Activated T-cell treated with anti-CD3 and anti-CD28 coated beads, Interleukin-2, amount 50 U/mL, for 4 hours (primary cell): ENCODE results near the gene CDK17. TPM values are rescaled to one million over a fixed set of nuclear protein-coding genes. Genes with fewer than 3 reads are reported as not detected.
"Not testable (repeated sequence)": the region's sequence is repeated elsewhere in the genome, so short reads cannot be mapped to it uniquely, and the experiment has no call there.

Source experiments
- ATAC-seq, 2 donors: fragments of 200-7000 bp; cut with Tn5 transposase; one replicate each; pipeline ENCODE4 v1.10.0; 2021
- DNase-seq: peaks from one replicate; pipeline ENCODE4 v3.0.0-alpha.2; 2020
- H3K27me3 Mint-ChIP-seq: one replicate; pipeline ENCODE4 v1.8.0; 2021; ENCODE audit warnings: low read depth, mixed read lengths
- H3K36me3 Mint-ChIP-seq: one replicate; pipeline ENCODE4 v1.8.0; 2022; ENCODE audit warnings: mixed read lengths; ENCODE audit not compliant: insufficient read depth
- H3K4me1 Mint-ChIP-seq: one replicate; pipeline ENCODE4 v1.8.0; 2021; ENCODE audit warnings: low read depth, mixed read lengths
- H3K4me3 Mint-ChIP-seq: one replicate; pipeline ENCODE4 v1.8.0; 2021; ENCODE audit warnings: mild to moderate bottlenecking, moderate library complexity, mixed read lengths
- H3K9me3 Mint-ChIP-seq: one replicate; pipeline ENCODE4 v1.8.0; 2021; ENCODE audit warnings: mixed read lengths
- total RNA-seq, 3 donors: library from RNA; stranded (reverse); gene quantifications; one replicate each; pipeline ENCODE4 v1.2.1, GENCODE V29; 2021

Gene CDK17
- total RNA-seq, 3 donors from 2014 or later: 29.9 to 37.4 (median 35.8) TPM

- H3K9me3 Mint-ChIP-seq, ATAC-seq, H3K4me3 Mint-ChIP-seq, H3K36me3 Mint-ChIP-seq, DNase-seq, H3K27me3 Mint-ChIP-seq: not testable (repeated sequence)
- H3K4me1 Mint-ChIP-seq: peaks cover 61% of the 10 kb centered on the region
Measured at GRCh38 chr12:96393229-96393628, 7.0 kb downstream of the CDK17 start.

DNA sequence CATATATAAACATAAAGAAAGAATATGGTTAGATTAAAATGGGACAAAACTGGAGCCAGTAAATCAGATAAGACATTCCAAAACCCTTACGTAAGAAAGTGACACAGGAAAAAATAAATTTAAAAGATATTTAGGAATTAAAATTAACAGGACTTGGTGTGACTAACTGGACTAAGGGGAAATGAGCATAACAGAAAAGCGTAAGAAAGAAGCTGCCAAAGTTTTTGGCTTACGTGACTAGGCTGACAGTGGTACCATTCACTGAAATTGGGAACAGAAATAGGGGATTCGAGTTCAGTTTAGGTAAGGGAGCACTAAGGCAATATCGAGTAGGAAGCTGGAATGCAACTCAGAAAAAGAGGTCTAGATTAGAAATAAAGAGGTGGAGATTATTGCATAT, 7.8 kb downstream of the CDK17 start:
- no peak for DNase-seq
- H3K36me3 Mint-ChIP-seq: peaks cover 6% of the 10 kb centered on the region
- H3K4me3 Mint-ChIP-seq: no peak overlapping the region
- no peaks in the 10 kb centered on the region for H3K27me3 Mint-ChIP-seq
- ATAC-seq: no peak
- peaks cover 57% of the 10 kb centered on the region for H3K4me1 Mint-ChIP-seq
- H3K9me3 Mint-ChIP-seq: no peaks in the 10 kb centered on the region

DNA sequence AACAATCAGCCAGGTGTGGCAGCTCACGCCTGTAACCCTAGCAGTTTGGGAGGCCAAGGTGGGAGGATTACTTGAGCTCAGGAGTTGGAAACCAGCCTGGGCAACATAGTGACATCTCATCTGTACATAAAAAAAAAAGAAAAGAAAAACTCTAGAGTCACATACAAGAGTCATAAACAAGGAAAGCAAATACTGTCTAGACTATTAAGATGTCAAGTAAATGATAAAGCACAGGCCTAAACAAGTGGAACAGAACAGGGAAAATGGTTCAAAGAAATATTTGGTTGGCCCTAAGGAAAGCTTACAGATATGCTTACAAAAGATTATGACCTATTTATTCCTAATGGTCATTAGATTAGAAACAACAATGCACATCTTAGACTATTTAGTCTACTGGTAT, 12.3 kb downstream of the CDK17 start:
- no peak for ATAC-seq
- peaks cover 3% of the 10 kb centered on the region for H3K9me3 Mint-ChIP-seq
- no peaks in the 10 kb centered on the region for H3K27me3 Mint-ChIP-seq
- H3K36me3 Mint-ChIP-seq: peaks cover 19% of the 10 kb centered on the region
- H3K4me3 Mint-ChIP-seq: no peak overlapping the region
- peaks cover 61% of the 10 kb centered on the region for H3K4me1 Mint-ChIP-seq
- DNase-seq: no peak

DNA sequence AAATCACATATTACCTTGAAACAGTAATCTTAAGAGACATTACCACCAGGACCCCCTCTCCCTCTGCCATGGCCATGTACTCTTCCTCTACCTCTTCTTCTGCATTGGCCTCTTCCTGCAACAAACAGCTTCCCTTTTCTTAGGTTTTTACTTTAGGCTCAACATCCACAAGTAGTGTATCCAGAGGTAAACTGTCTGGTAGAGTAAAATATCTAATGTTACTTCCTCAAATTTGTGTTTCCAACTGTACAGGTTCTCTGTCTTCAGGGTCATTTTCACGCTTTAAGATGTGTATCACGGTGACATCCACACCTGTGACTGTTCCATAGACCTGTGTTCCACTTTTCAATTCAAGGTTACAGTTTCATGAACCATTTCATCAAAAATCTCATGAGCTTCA, 13.4 kb downstream of the CDK17 start:
- DNase-seq: no peak
- peaks cover 21% of the 10 kb centered on the region for H3K36me3 Mint-ChIP-seq
- peaks cover 66% of the 10 kb centered on the region for H3K4me1 Mint-ChIP-seq
- H3K9me3 Mint-ChIP-seq: peaks cover 3% of the 10 kb centered on the region
- no peak for ATAC-seq
- H3K4me3 Mint-ChIP-seq: no peak overlapping the region
- no peaks in the 10 kb centered on the region for H3K27me3 Mint-ChIP-seq

DNA sequence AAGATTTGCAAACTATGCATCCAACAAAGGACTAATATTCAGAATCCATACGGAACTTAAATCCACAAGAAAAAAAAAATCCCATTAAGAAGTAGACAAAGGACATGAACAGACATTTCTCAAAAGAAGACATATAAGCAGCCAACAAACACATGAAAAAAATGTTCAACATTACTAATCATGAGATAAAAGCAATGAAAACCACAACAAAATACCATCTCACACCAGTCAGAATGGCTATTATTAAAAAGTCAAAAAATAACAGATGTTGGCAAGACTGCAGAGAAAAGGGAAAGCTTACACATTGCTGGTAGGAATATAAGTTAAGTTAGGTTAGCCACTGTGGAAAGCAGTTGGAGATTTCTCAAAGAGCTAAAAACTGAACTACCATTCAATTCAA, 16.2 kb downstream of the CDK17 start:
- H3K9me3 Mint-ChIP-seq: peaks cover 3% of the 10 kb centered on the region
- H3K36me3 Mint-ChIP-seq: peaks cover 19% of the 10 kb centered on the region
- ATAC-seq (no peak), DNase-seq (no peak)
- no peaks in the 10 kb centered on the region for H3K27me3 Mint-ChIP-seq
- peak overlapping the region; percentile 22 for H3K4me3 Mint-ChIP-seq
- peaks cover 71% of the 10 kb centered on the region for H3K4me1 Mint-ChIP-seq

GRCh38 chr12:96383371-96383770, 16.9 kb downstream of the CDK17 start:
- H3K4me1 Mint-ChIP-seq: peaks cover 71% of the 10 kb centered on the region
- peaks cover 16% of the 10 kb centered on the region for H3K36me3 Mint-ChIP-seq
- ATAC-seq (no peak), DNase-seq (no peak)
- peak overlapping the region; percentile 22 for H3K4me3 Mint-ChIP-seq
- H3K27me3 Mint-ChIP-seq: no peaks in the 10 kb centered on the region
- peaks cover 3% of the 10 kb centered on the region for H3K9me3 Mint-ChIP-seq

DNA sequence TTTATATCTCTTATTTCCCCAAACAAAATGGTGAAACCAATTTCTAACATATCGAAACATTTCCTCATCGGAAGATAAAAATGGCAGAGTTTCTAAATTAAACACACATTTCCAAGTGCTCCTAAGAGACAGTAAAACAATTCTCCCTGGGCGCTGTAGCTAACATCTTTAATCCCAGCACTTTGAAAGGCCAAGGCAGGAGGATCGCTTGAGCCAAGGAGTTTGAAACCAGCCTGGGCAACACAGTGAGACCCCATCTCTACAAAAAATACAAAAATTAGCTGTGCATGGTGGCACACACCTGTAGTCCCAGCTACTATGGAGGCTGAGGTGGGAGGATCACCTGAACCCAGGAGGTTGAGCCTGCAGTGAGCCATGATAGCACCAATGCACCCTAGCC, 20.5 kb downstream of the CDK17 start:
- Mint-ChIP-seq H3K4me1 (peaks cover 81% of the 10 kb centered on the region), H3K36me3 (peaks cover 12% of the 10 kb centered on the region)
- H3K4me3 Mint-ChIP-seq, DNase-seq, H3K9me3 Mint-ChIP-seq, H3K27me3 Mint-ChIP-seq, ATAC-seq: not testable (repeated sequence)

- H3K27me3 Mint-ChIP-seq: no peaks in the 10 kb centered on the region
- H3K4me1 Mint-ChIP-seq: peaks cover 81% of the 10 kb centered on the region
- DNase-seq (no peak), ATAC-seq (no peak)
- H3K9me3 Mint-ChIP-seq: no peaks in the 10 kb centered on the region
- H3K36me3 Mint-ChIP-seq: peaks cover 3% of the 10 kb centered on the region
- peak overlapping the region; percentile 81 for H3K4me3 Mint-ChIP-seq
Measured at GRCh38 chr12:96378319-96378718, 21.9 kb downstream of the CDK17 start.

DNA sequence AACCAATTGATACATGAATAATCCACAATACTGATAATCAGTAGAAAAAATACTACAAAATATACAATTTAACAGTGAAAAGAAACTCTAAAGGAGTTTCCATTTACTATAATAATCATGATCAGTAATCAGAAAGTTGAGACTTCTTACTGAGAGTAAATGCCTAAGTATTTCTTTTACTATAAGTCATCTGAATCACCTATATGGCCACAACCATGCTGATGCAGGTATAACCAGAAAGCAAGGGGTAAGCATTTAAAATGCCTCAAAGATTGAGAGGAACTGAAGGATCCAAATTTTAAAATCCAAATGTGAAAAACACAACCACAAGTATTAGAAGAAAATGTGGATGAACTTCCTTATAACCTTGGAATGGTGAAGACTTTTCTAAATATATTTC, 23.4 kb downstream of the CDK17 start:
- H3K4me1 Mint-ChIP-seq: peaks cover 79% of the 10 kb centered on the region
- H3K36me3 Mint-ChIP-seq: no peaks in the 10 kb centered on the region

GRCh38 chr12:96375841-96376604, 24.2 kb downstream of the CDK17 start:
- no peak for ATAC-seq
- H3K36me3 Mint-ChIP-seq: no peaks in the 10 kb centered on the region
- DNase-seq: no peak
- no peaks in the 10 kb centered on the region for H3K9me3 Mint-ChIP-seq
- peaks cover 80% of the 10 kb centered on the region for H3K4me1 Mint-ChIP-seq
- no peaks in the 10 kb centered on the region for H3K27me3 Mint-ChIP-seq
- no peak overlapping the region for H3K4me3 Mint-ChIP-seq

More for the DNA sequence above, 23.4 kb downstream of the CDK17 start:
- no peak overlapping the region for H3K4me3 Mint-ChIP-seq
- peak in 1 of 2 donors; percentile 53 for ATAC-seq
- H3K9me3 Mint-ChIP-seq: no peaks in the 10 kb centered on the region
- no peaks in the 10 kb centered on the region for H3K27me3 Mint-ChIP-seq
- no peak for DNase-seq

GRCh38 chr12:96375170-96375569, 25.1 kb downstream of the CDK17 start:
- H3K4me1 Mint-ChIP-seq: peaks cover 76% of the 10 kb centered on the region
- H3K27me3 Mint-ChIP-seq: no peaks in the 10 kb centered on the region
- no peak for ATAC-seq
- H3K36me3 Mint-ChIP-seq: no peaks in the 10 kb centered on the region
- H3K9me3 Mint-ChIP-seq: no peaks in the 10 kb centered on the region
- no peak overlapping the region for H3K4me3 Mint-ChIP-seq
- DNase-seq: no peak

GRCh38 chr12:96371790-96372699, 28.2 kb downstream of the CDK17 start:
- no peak for ATAC-seq
- Mint-ChIP-seq H3K4me3 (no peak overlapping the region), H3K36me3 (peaks cover 4% of the 10 kb centered on the region)

DNA sequence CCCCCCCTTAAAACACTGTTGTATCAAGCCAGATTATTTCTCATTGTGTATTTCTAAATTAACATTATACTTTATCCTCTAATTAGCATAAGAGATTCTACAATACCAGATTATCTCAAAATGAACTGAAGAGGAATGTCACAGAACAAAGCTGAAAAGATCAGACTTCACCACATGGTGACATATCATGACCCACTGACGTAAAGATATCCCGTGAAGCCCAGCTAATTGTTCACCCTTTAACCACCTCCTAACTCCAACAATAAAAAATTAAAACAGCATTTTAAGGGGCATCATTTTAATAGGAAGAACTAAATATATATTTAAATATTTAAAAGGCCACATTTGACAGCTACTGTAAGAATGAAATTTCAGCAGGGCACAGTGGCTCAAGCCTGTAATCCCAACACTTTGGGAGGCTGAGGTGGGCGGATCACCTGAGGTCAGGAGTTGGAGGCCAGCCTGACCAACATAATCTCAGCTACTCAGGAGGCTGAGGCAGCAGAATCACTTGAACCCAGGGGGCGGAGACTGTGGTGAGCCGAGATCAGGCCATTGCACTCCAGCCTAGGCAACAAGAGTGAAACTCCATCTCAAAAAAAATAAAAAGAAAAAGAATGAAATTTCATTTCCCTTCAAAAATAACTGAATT, 29.0 kb downstream of the CDK17 start:
- Mint-ChIP-seq H3K9me3 (no peaks in the 10 kb centered on the region), H3K4me1 (peaks cover 75% of the 10 kb centered on the region), H3K4me3 (no peak overlapping the region), H3K36me3 (peaks cover 4% of the 10 kb centered on the region), H3K27me3 (no peaks in the 10 kb centered on the region)
- DNase-seq (no peak), ATAC-seq (no peak)

More at GRCh38 chr12:96371790-96372699, 28.2 kb downstream of the CDK17 start:
- Mint-ChIP-seq H3K4me1 (peaks cover 75% of the 10 kb centered on the region), H3K27me3 (no peaks in the 10 kb centered on the region), H3K9me3 (no peaks in the 10 kb centered on the region)
- DNase-seq: no peak

- ATAC-seq: no peak
- H3K27me3 Mint-ChIP-seq: no peaks in the 10 kb centered on the region
- H3K9me3 Mint-ChIP-seq: no peaks in the 10 kb centered on the region
- no peak overlapping the region for H3K4me3 Mint-ChIP-seq
- peaks cover 73% of the 10 kb centered on the region for H3K4me1 Mint-ChIP-seq
- peaks cover 8% of the 10 kb centered on the region for H3K36me3 Mint-ChIP-seq
- DNase-seq: no peak
Measured at GRCh38 chr12:96368687-96369086, 31.6 kb downstream of the CDK17 start.
